Omental fat pad (tissue), 4 donors: Measurements from ENCODE around the gene GALE. TPM values are rescaled to one million over a fixed set of nuclear protein-coding genes. Genes with fewer than 3 reads are reported as not detected.

Experiments used
- ATAC-seq: fragments of 150-250 bp; one replicate; pipeline ENCODE4 v1.9.1; 2016; ENCODE audit warnings: mild to moderate bottlenecking, moderate library complexity; ENCODE audit not compliant: low FRiP score
- DNase-seq: peaks from one replicate; pipeline ENCODE4 v3.0.0-alpha.2; 2019; ENCODE audit warnings: low spot score
- CTCF ChIP-seq, 3 donors: fragments of 450-650 bp; IDR thresholded peaks; one replicate each; pipeline ENCODE4 v1.5.1; 2016 to 2017; ENCODE audit warnings: antibody characterized with exemption in 3 of 3, mild to moderate bottlenecking in 3 of 3, moderate library complexity in 2 of 3
- total RNA-seq, 4 donors: library from RNA; depleted of rRNA; stranded (reverse); fragments of >200 nt; gene quantifications; one replicate each; pipeline ENCODE4 v1.1.0, GENCODE V29; 2016

Gene GALE
- total RNA-seq, 4 donors from 2014 or later, result 15.6 to 19.4 (median 17.9) TPM

GRCh38 chr1:23752909-23753308, 47.6 kb downstream of the GALE start:
- no peak for TF ChIP-seq CTCF (IDR thresholded peaks at IDR 0.05)
- no peak for ATAC-seq
- DNase-seq, result no peak

DNA sequence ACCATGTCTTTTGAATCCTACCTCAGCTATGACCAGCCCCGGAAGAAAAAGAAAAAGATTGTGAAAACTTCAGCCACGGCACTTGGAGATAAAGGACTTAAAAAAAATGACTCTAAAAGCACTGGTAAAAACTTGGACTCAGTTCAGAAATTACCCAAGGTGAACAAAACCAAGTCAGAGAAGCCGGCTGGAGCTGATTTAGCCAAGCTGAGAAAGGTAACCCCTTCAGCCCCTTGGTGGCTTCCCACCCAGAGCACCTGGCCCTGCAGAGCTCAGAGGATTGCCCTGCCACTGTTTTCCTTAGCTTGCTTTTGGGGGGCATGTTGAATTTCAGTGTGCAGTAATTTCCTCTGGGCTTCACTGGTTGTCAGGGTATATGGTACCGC, 48.7 kb downstream of the GALE start:
- TF ChIP-seq CTCF (IDR thresholded peaks at IDR 0.05), result no peak
- ATAC-seq (no peak), DNase-seq (no peak)

DNA sequence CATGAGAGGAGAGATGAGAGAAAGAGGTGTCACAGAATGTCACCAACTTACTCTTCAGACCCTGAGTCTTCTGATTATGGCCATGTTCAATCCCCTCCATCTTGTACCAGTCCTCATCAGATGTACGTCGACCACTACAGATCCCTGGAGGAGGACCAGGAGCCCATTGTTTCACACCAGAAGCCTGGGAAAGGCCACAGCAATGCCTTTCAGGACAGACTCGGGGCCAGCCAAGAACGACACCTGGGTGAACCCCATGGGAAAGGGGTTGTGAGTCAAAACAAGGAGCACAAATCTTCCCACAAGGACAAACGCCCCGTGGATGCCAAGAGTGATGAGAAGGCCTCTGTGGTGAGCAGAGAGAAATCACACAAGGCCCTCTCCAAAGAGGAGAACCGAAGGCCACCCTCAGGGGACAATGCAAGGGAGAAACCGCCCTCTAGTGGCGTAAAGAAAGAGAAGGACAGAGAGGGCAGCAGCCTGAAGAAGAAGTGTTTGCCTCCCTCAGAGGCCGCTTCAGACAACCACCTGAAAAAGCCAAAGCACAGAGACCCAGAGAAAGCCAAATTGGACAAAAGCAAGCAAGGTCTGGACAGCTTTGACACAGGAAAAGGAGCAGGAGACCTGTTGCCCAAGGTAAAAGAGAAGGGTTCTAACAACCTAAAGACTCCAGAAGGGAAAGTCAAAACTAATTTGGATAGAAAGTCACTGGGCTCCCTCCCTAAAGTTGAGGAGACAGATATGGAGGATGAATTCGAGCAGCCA, 49.3 kb downstream of the GALE start:
- TF ChIP-seq CTCF (IDR thresholded peaks at IDR 0.05), result no peak
- DNase-seq, result no peak
- ATAC-seq, result no peak

DNA sequence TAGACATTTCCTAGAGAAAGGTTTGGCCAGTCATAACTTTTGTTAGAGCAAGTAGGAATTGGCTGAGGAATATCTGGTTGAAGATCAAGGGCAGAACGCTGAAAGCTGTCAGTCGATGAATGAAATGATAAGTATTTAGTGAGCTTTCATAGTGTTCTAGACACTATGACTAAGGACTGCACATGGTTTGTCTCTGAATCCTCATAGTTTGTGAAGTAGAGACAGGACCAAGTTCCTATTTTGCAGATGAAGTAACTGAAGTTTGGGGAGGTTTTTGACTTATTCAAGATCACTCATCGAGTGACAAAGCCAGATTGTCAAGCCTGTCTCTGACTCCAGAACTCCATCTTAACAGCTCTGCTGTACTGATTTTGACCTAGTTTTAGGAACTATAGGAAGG, 52.5 kb downstream of the GALE start:
- no peak for ATAC-seq
- TF ChIP-seq CTCF (IDR thresholded peaks at IDR 0.05), result no peak

More for the DNA sequence above, 52.5 kb downstream of the GALE start:
- no peak for DNase-seq

Other genes starting within 250 kb of the GALE start
- gene ID3, start 241.3 kb downstream of the GALE start, total RNA-seq, result 100 to 1,000 TPM; 134 to 322 (median 179) TPM
- gene RPL11, start 108.9 kb downstream of the GALE start, total RNA-seq, result 1,000 to 10,000 TPM in 2 of 4 donors, 100 to 1,000 TPM in 2; 867 to 1,131 (median 994) TPM
- 10 to 100 TPM; 44.1 to 73.7 (median 54.1) TPM for gene ELOA, start 57.3 kb downstream of the GALE start, total RNA-seq
- gene PITHD1, start 22.3 kb downstream of the GALE start, total RNA-seq, result 10 to 100 TPM; 44.3 to 58.8 (median 51.7) TPM
- 10 to 100 TPM; 36.0 to 54.0 (median 40.3) TPM for gene LYPLA2, start 9.6 kb downstream of the GALE start, total RNA-seq
- gene HMGCL, start 24.7 kb upstream of the GALE start, total RNA-seq, result 10 to 100 TPM; 19.2 to 47.1 (median 41.4) TPM
- gene FUCA1, start 67.5 kb upstream of the GALE start, total RNA-seq, result 10 to 100 TPM; 31.7 to 49.5 (median 45.7) TPM
- gene CNR2, start 112.6 kb upstream of the GALE start, total RNA-seq, result under 1 TPM in 2 of 4 donors, not detected in 2; 0.06 to 0.09 TPM
- 100 to 1,000 TPM; 139 to 173 (median 153) TPM for gene PNRC2, start 159.1 kb upstream of the GALE start, total RNA-seq
- 100 to 1,000 TPM; 101 to 152 (median 120) TPM for gene SRSF10, start 179.6 kb upstream of the GALE start, total RNA-seq